Panc1 (cell line): ENCODE results near the gene CHST11. TPM values are rescaled to one million over a fixed set of nuclear protein-coding genes. Genes with fewer than 3 reads are reported as not detected.
"Not testable (repeated sequence)": the region's sequence is repeated elsewhere in the genome, so short reads cannot be mapped to it uniquely, and the experiment has no call there.

Source experiments
- ATAC-seq: fragments of 200-7000 bp; cut with Tn5 transposase; 2 replicates; pipeline ENCODE4 v1.9.1; 2020; ENCODE audit warnings: mild to moderate bottlenecking, moderate library complexity
- BruUV-seq: library from RNA; stranded (reverse); fragments of 400-500 nt; replicated peaks from 2 replicates; lab custom pipeline; 2021; lab: Mats Ljungman, UMichigan
- CTCF ChIA-PET: fragments of 300-600 bp; sonication (Branson Sonifier 250); formaldehyde crosslinking; loops from one replicate; lab custom pipeline; 2022; ENCODE audit warnings: antibody characterized with exemption; lab: Charles Lee
- POLR2A ChIA-PET: fragments of 300-600 bp; sonication (Branson Sonifier 250); formaldehyde crosslinking; loops from one replicate; lab custom pipeline; 2022; ENCODE audit warnings: antibody characterized with exemption; lab: Charles Lee
- DNase-seq: peaks from one replicate; pipeline ENCODE4 v3.0.0-alpha.2; 2010; ENCODE audit warnings: low read depth, low spot score
- H3K27ac ChIP-seq: 2 replicates; pipeline ENCODE4 v1.5.1; 2011; ENCODE audit warnings: mild to moderate bottlenecking, low read length, inconsistent platforms
- H3K27me3 ChIP-seq: fragments of 200-500 bp; sonication (Bioruptor generic); 2 replicates; pipeline ENCODE4 v1.6.0; 2014; ENCODE audit warnings: low read length, inconsistent platforms; ENCODE audit not compliant: control insufficient read depth, insufficient read depth
- H3K36me3 ChIP-seq: fragments of 200-500 bp; sonication (Bioruptor generic); 2 replicates; pipeline ENCODE4 v1.5.1; 2014; ENCODE audit warnings: inconsistent platforms, mild to moderate bottlenecking, low read length, moderate library complexity; ENCODE audit not compliant: control insufficient read depth, insufficient read depth
- H3K4me1 ChIP-seq: 2 replicates; pipeline ENCODE4 v1.5.1; 2011; ENCODE audit warnings: inconsistent platforms, mild to moderate bottlenecking, low read length, moderate library complexity; ENCODE audit not compliant: control insufficient read depth, insufficient read depth
- H3K4me3 ChIP-seq, 2 experiments: 2 replicates each; pipeline ENCODE4 v1.5.1; 2011 to 2012; ENCODE audit warnings: low read depth in 2 of 2, low read length in 2 of 2, mild to moderate bottlenecking in 2 of 2, inconsistent platforms in 1 of 2, moderate library complexity in 1 of 2
- H3K9me3 ChIP-seq: fragments of 200-500 bp; sonication (Bioruptor generic); 2 replicates; pipeline ENCODE4 v1.5.1; 2014; ENCODE audit warnings: low read depth, mild to moderate bottlenecking, inconsistent platforms, low read length, moderate library complexity; ENCODE audit not compliant: control insufficient read depth, insufficient read depth
- POLR2AphosphoS5 ChIP-seq: IDR thresholded peaks from 2 replicates; pipeline ENCODE4 v1.6.1; 2012; ENCODE audit warnings: mild to moderate bottlenecking, low read depth, low read length, moderate library complexity
- REST ChIP-seq, 2 experiments: IDR thresholded peaks; 2 replicates each; pipeline ENCODE4 v1.6.1; 2011 to 2012; ENCODE audit warnings: low read depth in 2 of 2, control low read depth in 1 of 2, low read length in 1 of 2, mild to moderate bottlenecking in 1 of 2, moderate library complexity in 1 of 2; ENCODE audit not compliant: insufficient read depth in 1 of 2
- SIN3A ChIP-seq: IDR thresholded peaks from 2 replicates; pipeline ENCODE4 v1.6.1; 2012; ENCODE audit warnings: low read depth, mild to moderate bottlenecking, low read length, moderate library complexity, borderline replicate concordance; ENCODE audit not compliant: insufficient read depth
- TCF7L2 ChIP-seq: IDR thresholded peaks from 2 replicates; pipeline ENCODE4 v1.6.1; 2011; ENCODE audit warnings: mild to moderate bottlenecking, low read depth, low read length, inconsistent platforms
- in situ Hi-C: cut with HindIII; loops from 2 replicates; pipeline ENCODE4 v1.10.0; 2016; ENCODE audit warnings: low sequenced_read_pairs, low pct_unique_long_range_greater_than_20kb
- intact Hi-C: fragments of 100-400 bp; cut with micrococcal nuclease; formaldehyde crosslinking; loops from one replicate; pipeline ENCODE4 v1.10.0; 2022; ENCODE audit not compliant: unreplicated experiment
- total RNA-seq: library from RNA; stranded (reverse); gene quantifications from one replicate; pipeline ENCODE4 v1.2.1, GENCODE V29; 2021; ENCODE audit not compliant: unreplicated experiment
- TF ChIP-seq, protein P1 (sequence below): fragments of 450-650 bp; IDR thresholded peaks from 2 replicates; pipeline ENCODE4 v1.5.1; 2017; ENCODE audit warnings: mild to moderate bottlenecking

Gene CHST11
- total RNA-seq, 1 experiment from 2014 or later = 11.4 TPM

GRCh38 chr12:104611671-104612070 lies 154.9 kb downstream of the CHST11 start:
- intact Hi-C loops = no loop called here
- no peaks in the 10 kb centered on the region for H3K4me1 ChIP-seq
- no peaks in the 10 kb centered on the region; the same call in 1 of the 2 replicates for H3K27me3 ChIP-seq
- H3K36me3 ChIP-seq = no peaks in the 10 kb centered on the region
- no peak for TF ChIP-seq SIN3A
- no peak for TF ChIP-seq POLR2AphosphoS5
- no peak for TF ChIP-seq TCF7L2
- TF ChIP-seq, protein P1, sequence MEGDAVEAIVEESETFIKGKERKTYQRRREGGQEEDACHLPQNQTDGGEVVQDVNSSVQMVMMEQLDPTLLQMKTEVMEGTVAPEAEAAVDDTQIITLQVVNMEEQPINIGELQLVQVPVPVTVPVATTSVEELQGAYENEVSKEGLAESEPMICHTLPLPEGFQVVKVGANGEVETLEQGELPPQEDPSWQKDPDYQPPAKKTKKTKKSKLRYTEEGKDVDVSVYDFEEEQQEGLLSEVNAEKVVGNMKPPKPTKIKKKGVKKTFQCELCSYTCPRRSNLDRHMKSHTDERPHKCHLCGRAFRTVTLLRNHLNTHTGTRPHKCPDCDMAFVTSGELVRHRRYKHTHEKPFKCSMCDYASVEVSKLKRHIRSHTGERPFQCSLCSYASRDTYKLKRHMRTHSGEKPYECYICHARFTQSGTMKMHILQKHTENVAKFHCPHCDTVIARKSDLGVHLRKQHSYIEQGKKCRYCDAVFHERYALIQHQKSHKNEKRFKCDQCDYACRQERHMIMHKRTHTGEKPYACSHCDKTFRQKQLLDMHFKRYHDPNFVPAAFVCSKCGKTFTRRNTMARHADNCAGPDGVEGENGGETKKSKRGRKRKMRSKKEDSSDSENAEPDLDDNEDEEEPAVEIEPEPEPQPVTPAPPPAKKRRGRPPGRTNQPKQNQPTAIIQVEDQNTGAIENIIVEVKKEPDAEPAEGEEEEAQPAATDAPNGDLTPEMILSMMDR = no peak
- no peak for TF ChIP-seq REST (IDR thresholded peaks at IDR 0.05; ENCODE audit: insufficient read depth in 1 of 2, low read depth in 2 of 2, low read length in 1 of 2)
- DNase-seq (no peak), ATAC-seq (no peak)
- POLR2A ChIA-PET = no interaction called here
- CTCF ChIA-PET = no interaction called here
- no peak overlapping the region for H3K27ac ChIP-seq
- in situ Hi-C loops = no loop called here
- BruUV-seq = no TSS peak
- H3K9me3 ChIP-seq = no peaks in the 10 kb centered on the region
- no peak overlapping the region for H3K4me3 ChIP-seq

GRCh38 chr12:104613372-104613771 lies 156.6 kb downstream of the CHST11 start:
- in situ Hi-C loops, H3K36me3 ChIP-seq, ATAC-seq, CTCF ChIA-PET, H3K4me1 ChIP-seq, BruUV-seq, H3K9me3 ChIP-seq, H3K4me3 ChIP-seq, DNase-seq, POLR2A ChIA-PET, H3K27me3 ChIP-seq, H3K27ac ChIP-seq, intact Hi-C loops: not testable (repeated sequence)

DNA sequence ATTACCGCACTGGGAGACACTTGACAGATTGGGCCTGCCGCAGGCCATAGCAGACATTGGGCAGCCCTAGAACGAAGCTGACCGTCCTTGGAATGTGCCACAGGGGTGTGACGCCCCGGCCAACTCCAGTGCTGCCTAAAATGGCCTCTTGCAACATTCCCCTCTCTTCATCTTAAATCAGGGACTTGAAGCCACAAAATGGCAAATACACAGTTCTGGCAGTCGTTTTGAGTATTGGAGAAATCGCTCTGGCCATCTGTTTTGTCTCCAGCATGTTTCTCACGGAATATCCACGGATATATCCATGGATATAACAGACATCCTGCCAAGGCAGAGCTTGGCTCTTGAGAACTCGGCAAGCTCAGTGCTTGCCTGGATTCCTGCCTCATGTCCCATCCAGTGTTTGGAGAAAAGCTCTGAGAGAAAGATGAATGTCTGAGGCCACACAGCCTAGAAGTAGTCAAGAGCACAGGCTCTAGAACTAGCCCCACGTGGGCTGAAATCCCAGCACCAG lies 158.4 kb downstream of the CHST11 start:
- Histone ChIP-seq H3K27ac (no peak overlapping the region), H3K36me3 (no peaks in the 10 kb centered on the region), H3K27me3 (no peaks in the 10 kb centered on the region; the same call in 1 of the 2 replicates), H3K9me3 (no peaks in the 10 kb centered on the region), H3K4me3 (no peak overlapping the region), H3K4me1 (no peaks in the 10 kb centered on the region)
- BruUV-seq = no TSS peak
- POLR2A ChIA-PET = interaction anchor here (0.6 kb wide), 1 partner anchor 148 kb away, joined by 11 read pairs; no protein-coding TSS in a partner anchor
- in situ Hi-C loops = no loop called here
- TF ChIP-seq TCF7L2 (no peak), REST (IDR thresholded peaks at IDR 0.05; ENCODE audit: insufficient read depth in 1 of 2, low read depth in 2 of 2, low read length in 1 of 2) (no peak), SIN3A (no peak), POLR2AphosphoS5 (no peak)
- TF ChIP-seq, protein P1 = no peak
- intact Hi-C loops = no loop called here
- ATAC-seq (no peak), DNase-seq (no peak)
- CTCF ChIA-PET = no interaction called here
